Measurements from ENCODE around the gene ZKSCAN3.

DNA sequence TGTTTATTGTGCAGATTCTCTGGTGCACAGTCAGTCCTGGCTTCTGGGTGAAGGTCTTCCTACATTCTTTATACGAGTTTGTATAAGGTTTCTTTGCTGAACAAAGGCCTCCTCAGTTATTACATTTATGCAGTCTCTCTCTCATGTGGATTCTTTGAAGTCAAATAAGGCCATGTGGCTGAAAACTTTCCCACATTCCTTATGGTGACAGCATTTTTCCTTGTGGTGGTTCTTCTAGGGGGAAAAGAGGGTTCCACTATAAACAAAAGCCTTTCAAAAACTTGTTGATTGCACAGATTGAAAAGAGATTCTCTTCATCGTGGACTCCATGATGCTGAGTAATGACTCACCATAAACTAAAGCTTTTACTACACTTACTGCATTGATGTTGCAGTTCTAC is 30.6 kb downstream of the ZKSCAN3 start:
- TF ChIP-seq, protein P1, sequence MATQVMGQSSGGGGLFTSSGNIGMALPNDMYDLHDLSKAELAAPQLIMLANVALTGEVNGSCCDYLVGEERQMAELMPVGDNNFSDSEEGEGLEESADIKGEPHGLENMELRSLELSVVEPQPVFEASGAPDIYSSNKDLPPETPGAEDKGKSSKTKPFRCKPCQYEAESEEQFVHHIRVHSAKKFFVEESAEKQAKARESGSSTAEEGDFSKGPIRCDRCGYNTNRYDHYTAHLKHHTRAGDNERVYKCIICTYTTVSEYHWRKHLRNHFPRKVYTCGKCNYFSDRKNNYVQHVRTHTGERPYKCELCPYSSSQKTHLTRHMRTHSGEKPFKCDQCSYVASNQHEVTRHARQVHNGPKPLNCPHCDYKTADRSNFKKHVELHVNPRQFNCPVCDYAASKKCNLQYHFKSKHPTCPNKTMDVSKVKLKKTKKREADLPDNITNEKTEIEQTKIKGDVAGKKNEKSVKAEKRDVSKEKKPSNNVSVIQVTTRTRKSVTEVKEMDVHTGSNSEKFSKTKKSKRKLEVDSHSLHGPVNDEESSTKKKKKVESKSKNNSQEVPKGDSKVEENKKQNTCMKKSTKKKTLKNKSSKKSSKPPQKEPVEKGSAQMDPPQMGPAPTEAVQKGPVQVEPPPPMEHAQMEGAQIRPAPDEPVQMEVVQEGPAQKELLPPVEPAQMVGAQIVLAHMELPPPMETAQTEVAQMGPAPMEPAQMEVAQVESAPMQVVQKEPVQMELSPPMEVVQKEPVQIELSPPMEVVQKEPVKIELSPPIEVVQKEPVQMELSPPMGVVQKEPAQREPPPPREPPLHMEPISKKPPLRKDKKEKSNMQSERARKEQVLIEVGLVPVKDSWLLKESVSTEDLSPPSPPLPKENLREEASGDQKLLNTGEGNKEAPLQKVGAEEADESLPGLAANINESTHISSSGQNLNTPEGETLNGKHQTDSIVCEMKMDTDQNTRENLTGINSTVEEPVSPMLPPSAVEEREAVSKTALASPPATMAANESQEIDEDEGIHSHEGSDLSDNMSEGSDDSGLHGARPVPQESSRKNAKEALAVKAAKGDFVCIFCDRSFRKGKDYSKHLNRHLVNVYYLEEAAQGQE (IDR thresholded peaks at IDR 0.05; ENCODE audit: insufficient read depth in 1 of 2, low read depth in 2 of 2, low read length in 2 of 2) = no peak
- no peak for TF ChIP-seq POLR2AphosphoS5 (IDR thresholded peaks at IDR 0.05; ENCODE audit: low read depth, low read length)
- no peak for TF ChIP-seq SIN3A (IDR thresholded peaks at IDR 0.05; ENCODE audit: borderline replicate concordance, insufficient read depth, low read length)
- TF ChIP-seq TAF1 (IDR thresholded peaks at IDR 0.05; ENCODE audit: borderline replicate concordance, insufficient read depth, low read length) = no peak

Measured in PFSK-1 (cell line).